Measurements from ENCODE around the gene CLUH. TPM values are rescaled to one million over a fixed set of nuclear protein-coding genes. Genes with fewer than 3 reads are reported as not detected.
A peak's percentile ranks its signal among the peaks of the same experiment; 100 is the strongest.
"Not testable (repeated sequence)": the region's sequence is repeated elsewhere in the genome, so short reads cannot be mapped to it uniquely, and the experiment has no call there.

The CLUH gene
- total and polyA plus RNA-seq, 11 donors, result 89.5 to 298 (median 154) TPM

DNA sequence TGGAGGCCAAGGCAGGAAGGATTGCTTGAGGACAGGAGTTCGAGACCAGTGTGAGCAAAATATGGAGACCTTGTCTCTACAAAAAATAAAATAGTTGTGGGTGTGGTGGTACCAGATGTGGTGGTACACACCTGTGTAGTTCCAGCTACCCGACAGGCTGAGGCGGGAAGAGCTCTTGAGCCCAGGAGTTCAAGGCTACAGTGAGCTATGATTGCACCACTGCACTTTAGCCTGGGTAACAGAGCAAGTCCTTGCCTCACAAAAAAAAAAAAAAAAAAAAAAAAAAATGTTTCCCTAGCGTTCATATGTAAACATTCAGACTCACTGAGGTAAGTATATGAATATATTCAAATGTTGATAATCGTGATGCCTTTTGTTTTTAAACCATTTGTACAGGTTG, 39.5 kb downstream of the CLUH start:
- Histone ChIP-seq H3K36me3 (peaks cover 3 to 100% (median 97%) of the 10 kb centered on the region in 9 donors), H3K9me3 (no peaks in the 10 kb centered on the region), H3K4me1 (no peaks in the 10 kb centered on the region), H3K27ac (no peak overlapping the region), H3K4me3 (no peak overlapping the region), H3K27me3 (no peaks in the 10 kb centered on the region)
- DNase-seq (no peak), ATAC-seq (no peak)
- WGBS, 4 donors, result 94 to 96% (median 95%) methylated on average over 5 of the region's 5 CpGs
- no peak for TF ChIP-seq POLR2A (IDR thresholded peaks at IDR 0.05)
- TF ChIP-seq, protein P1, sequence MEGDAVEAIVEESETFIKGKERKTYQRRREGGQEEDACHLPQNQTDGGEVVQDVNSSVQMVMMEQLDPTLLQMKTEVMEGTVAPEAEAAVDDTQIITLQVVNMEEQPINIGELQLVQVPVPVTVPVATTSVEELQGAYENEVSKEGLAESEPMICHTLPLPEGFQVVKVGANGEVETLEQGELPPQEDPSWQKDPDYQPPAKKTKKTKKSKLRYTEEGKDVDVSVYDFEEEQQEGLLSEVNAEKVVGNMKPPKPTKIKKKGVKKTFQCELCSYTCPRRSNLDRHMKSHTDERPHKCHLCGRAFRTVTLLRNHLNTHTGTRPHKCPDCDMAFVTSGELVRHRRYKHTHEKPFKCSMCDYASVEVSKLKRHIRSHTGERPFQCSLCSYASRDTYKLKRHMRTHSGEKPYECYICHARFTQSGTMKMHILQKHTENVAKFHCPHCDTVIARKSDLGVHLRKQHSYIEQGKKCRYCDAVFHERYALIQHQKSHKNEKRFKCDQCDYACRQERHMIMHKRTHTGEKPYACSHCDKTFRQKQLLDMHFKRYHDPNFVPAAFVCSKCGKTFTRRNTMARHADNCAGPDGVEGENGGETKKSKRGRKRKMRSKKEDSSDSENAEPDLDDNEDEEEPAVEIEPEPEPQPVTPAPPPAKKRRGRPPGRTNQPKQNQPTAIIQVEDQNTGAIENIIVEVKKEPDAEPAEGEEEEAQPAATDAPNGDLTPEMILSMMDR (IDR thresholded peaks at IDR 0.05), result no peak
- intact Hi-C loops (cut with DNase I), result loop anchor here in 6 of 10 donors (5.0 to 10.0 kb wide), 5 partner anchors 57 to 187 kb away; partner anchors contain the start of genes PAFAH1B1 (in 2 of the 6) and METTL16 (in 1 of the 6)

DNA sequence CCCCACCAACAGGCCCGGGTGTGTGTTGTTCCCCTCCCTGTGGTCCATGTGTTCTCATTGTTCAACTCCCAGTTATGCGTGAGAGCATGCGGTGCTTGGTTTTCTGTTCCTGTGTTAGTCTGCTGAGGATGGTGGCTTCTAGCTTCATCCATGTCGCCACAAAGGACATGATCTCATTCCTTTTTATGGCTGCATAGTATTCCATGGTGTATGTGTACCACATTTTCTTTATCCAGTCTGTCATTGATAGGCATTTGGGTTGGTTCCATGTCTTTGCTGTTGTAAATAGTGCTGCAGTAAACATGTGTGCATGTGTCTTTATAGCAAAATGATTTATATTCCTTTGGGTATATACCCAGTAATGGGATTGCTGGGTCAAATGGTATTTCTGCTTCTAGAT, 51.2 kb downstream of the CLUH start:
- H3K27ac ChIP-seq, result not testable (repeated sequence)

DNA sequence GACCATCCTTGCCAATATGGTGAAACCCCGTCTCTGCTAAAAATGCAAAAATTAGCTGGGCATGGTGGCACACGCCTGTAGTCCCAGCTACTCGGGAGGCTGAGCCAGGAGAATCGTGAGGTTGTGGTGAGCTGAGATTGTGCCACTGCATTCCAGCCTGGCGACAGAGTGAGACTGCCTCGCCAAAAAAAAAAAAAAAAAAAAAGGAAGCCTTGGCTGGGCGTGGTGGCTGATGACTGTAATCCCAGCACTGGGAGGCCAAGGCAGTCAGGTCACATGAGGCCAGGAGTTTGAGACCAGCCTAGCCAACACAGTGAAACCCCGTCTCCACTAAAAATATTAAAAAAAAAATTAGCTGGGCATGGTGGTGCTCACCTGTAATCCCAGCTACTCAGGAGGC, 52.2 kb downstream of the CLUH start:
- peak in 2 of 5 donors; percentile 30 to 33 for DNase-seq
- H3K4me3 ChIP-seq, H3K9me3 ChIP-seq, H3K27ac ChIP-seq, H3K27me3 ChIP-seq: not testable (repeated sequence)
- peaks cover 0 to 44% (median 9%) of the 10 kb centered on the region in 12 donors for H3K4me1 ChIP-seq
- 46 to 64% (median 50%) methylated on average over 8 of the region's 8 CpGs for WGBS, 4 donors
- intact Hi-C loops (cut with DNase I), result loop anchor here in 2 of 10 donors (10.0 kb wide), 2 partner anchors 55 to 65 kb away; partner anchors contain the start of gene PAFAH1B1 (in 1 of the 2)
- ATAC-seq, result peak in 3 of 4 donors; percentile 47 to 61 (median 50)
- H3K36me3 ChIP-seq, result peaks cover 0 to 24% (median 6%) of the 10 kb centered on the region in 9 donors

More for the DNA sequence above, 51.2 kb downstream of the CLUH start:
- H3K27me3 ChIP-seq; H3K4me3 ChIP-seq; ATAC-seq; intact Hi-C loops (cut with DNase I); DNase-seq; H3K9me3 ChIP-seq: not testable (repeated sequence)
- Histone ChIP-seq H3K4me1 (peaks cover 0 to 41% (median 9%) of the 10 kb centered on the region in 12 donors), H3K36me3 (peaks cover 0 to 28% (median 6%) of the 10 kb centered on the region in 9 donors)
- WGBS, 4 donors, result 89 to 97% (median 96%) methylated on average over 4 of the region's 4 CpGs

DNA sequence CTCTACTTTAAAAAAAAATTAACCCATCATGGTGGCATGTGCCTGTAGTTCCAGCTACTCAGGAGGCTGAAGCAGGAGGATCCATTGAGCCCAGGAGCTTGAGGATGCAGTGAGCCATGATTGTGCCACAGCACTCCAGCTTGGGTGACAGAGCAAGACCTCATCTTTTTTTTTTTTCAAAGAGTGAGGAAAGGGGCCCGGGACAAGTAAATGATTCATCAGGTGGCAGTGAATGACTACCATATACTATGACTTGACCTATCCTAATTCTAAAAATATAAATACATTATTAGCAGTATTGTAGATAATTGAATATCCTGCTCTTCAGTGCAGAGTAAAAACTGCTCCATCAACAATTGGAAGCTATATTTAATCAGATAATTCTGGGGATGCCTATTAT, 55.3 kb downstream of the CLUH start:
- Histone ChIP-seq H3K9me3 (peaks cover 0 to 8% (median 0%) of the 10 kb centered on the region in 12 donors), H3K36me3 (peaks cover 0 to 23% (median 0%) of the 10 kb centered on the region in 9 donors), H3K4me1 (peaks cover 0 to 41% (median 10%) of the 10 kb centered on the region in 12 donors), H3K4me3 (no peak overlapping the region), H3K27ac (no peak overlapping the region), H3K27me3 (no peaks in the 10 kb centered on the region)
- 0 to 31% (median 0%) methylated on average over 1 of the region's 1 CpG for WGBS, 4 donors
- no peak for TF ChIP-seq POLR2A (IDR thresholded peaks at IDR 0.05)
- TF ChIP-seq, protein P1 (IDR thresholded peaks at IDR 0.05), result no peak
- ATAC-seq (no peak), DNase-seq (no peak)
- intact Hi-C loops (cut with DNase I), result loop anchor here in 2 of 10 donors (10.0 kb wide), 2 partner anchors 51 to 61 kb away; partner anchors contain the start of gene PAFAH1B1 (in 1 of the 2)

DNA sequence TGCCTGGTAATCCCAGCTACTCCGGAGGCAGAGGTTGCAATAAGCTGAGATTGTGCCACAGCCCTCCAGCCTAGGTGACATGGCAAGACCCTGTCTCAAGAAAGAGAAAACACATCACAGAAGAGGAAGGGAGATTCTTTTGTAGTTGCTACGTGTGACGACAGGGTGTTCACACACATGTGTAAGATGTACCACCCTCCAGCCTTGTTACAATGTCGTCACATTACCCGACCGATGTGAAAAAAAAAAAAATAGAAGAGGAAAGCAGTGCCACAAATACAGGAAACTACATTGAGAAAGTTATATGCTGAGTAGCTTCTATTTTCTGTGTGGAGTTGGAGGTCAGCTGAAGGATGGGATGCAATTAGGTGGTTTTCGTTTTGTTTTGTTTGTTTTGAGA, 56.0 kb downstream of the CLUH start:
- peaks cover 0 to 27% (median 5%) of the 10 kb centered on the region in 9 donors for H3K36me3 ChIP-seq
- intact Hi-C loops (cut with DNase I), result loop anchor here in 2 of 10 donors (10.0 kb wide), 2 partner anchors 51 to 61 kb away; partner anchors contain the start of gene PAFAH1B1 (in 1 of the 2)
- peak in 1 of 4 donors; percentile 22 for ATAC-seq
- no peak overlapping the region for H3K27ac ChIP-seq
- H3K9me3 ChIP-seq, result peaks cover 0 to 8% (median 0%) of the 10 kb centered on the region in 12 donors
- H3K27me3 ChIP-seq, result no peaks in the 10 kb centered on the region
- TF ChIP-seq, protein P1 (IDR thresholded peaks at IDR 0.05), result no peak
- TF ChIP-seq POLR2A (IDR thresholded peaks at IDR 0.05), result no peak
- H3K4me3 ChIP-seq, result no peak overlapping the region
- peaks cover 0 to 40% (median 11%) of the 10 kb centered on the region in 12 donors for H3K4me1 ChIP-seq
- WGBS, 4 donors, result 58 to 67% (median 63%) methylated on average over 7 of the region's 7 CpGs
- DNase-seq, result no peak

DNA sequence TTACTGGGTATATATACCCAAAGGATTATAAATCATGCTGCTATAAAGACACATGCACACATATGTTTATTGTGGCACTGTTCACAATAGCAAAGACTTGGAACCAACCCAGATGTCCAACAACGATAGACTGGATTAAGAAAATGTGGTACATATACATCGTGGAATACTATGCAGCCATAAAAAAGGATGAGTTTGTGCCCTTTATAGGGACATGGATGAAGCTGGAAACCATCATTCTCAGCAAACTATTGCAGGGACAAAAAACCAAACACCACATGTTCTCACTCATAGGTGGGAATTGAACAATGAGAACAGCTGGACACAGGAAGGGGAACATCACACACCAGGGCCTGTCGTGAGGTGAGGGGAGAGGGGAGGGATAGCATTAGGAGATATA, 58.7 kb downstream of the CLUH start:
- 91 to 94% (median 92%) methylated on average over 3 of the region's 3 CpGs for WGBS, 4 donors
- H3K9me3 ChIP-seq, H3K27me3 ChIP-seq, H3K27ac ChIP-seq, ATAC-seq, DNase-seq, H3K4me3 ChIP-seq: not testable (repeated sequence)
- intact Hi-C loops (cut with DNase I), result loop anchor here in 2 of 10 donors (10.0 kb wide), 2 partner anchors 48 to 58 kb away; partner anchors contain the start of gene PAFAH1B1 (in 1 of the 2)
- Histone ChIP-seq H3K36me3 (peaks cover 0 to 31% (median 8%) of the 10 kb centered on the region in 9 donors), H3K4me1 (peaks cover 0 to 21% (median under 1%) of the 10 kb centered on the region in 12 donors)

All from heart left ventricle (tissue), 16 donors.